GM23338 (cell line): Measurements from ENCODE around the gene MEGF11. TPM values are rescaled to one million over a fixed set of nuclear protein-coding genes. Genes with fewer than 3 reads are reported as not detected.

ENCODE experiments used
- ATAC-seq: fragments of 200-7000 bp; cut with Tn5 transposase; 3 replicates; pipeline ENCODE4 v1.9.1; 2020
- DNase-seq: peaks from one replicate; pipeline ENCODE4 v3.0.0-alpha.2; 2015; ENCODE audit warnings: low spot score
- H2AFZ ChIP-seq: fragments of 200-600 bp; sonication (generic); 2 replicates; pipeline ENCODE4 v1.8.0; 2016; ENCODE audit warnings: antibody characterized with exemption, mild to moderate bottlenecking, moderate library complexity
- H3F3A ChIP-seq: fragments of 200-600 bp; sonication (generic); replicated peaks from 2 replicates; pipeline ENCODE4 v1.8.0; 2017; ENCODE audit warnings: antibody characterized with exemption, mixed run types, low read depth
- H3K27ac ChIP-seq: fragments of 200-600 bp; sonication (generic); 2 replicates; pipeline ENCODE4 v1.6.1; 2016; ENCODE audit warnings: low read depth
- H3K27me3 ChIP-seq: fragments of 200-600 bp; sonication (generic); 2 replicates; pipeline ENCODE4 v1.8.0; 2016; ENCODE audit warnings: mild to moderate bottlenecking, mixed run types, moderate library complexity; ENCODE audit not compliant: insufficient read depth
- H3K36me3 ChIP-seq: fragments of 200-600 bp; sonication (generic); 2 replicates; pipeline ENCODE4 v1.8.0; 2016; ENCODE audit warnings: mild to moderate bottlenecking; ENCODE audit not compliant: insufficient read depth
- H3K4me1 ChIP-seq: fragments of 200-600 bp; sonication (generic); 2 replicates; pipeline ENCODE4 v1.8.0; 2016; ENCODE audit warnings: mild to moderate bottlenecking, moderate library complexity; ENCODE audit not compliant: insufficient read depth
- H3K4me2 ChIP-seq: fragments of 200-600 bp; sonication (generic); 2 replicates; pipeline ENCODE4 v1.7.1; 2017; ENCODE audit warnings: mixed run types
- H3K4me3 ChIP-seq: fragments of 200-600 bp; sonication (generic); 2 replicates; pipeline ENCODE4 v1.6.1; 2016; ENCODE audit warnings: mixed run types
- H3K79me2 ChIP-seq: fragments of 200-600 bp; sonication (generic); replicated peaks from 2 replicates; pipeline ENCODE4 v1.8.0; 2017; ENCODE audit warnings: mild to moderate bottlenecking; ENCODE audit not compliant: insufficient read depth
- H3K9me2 ChIP-seq: fragments of 200-600 bp; sonication (generic); 2 replicates; pipeline ENCODE4 v1.8.0; 2017; ENCODE audit not compliant: insufficient read depth
- H4K20me1 ChIP-seq: fragments of 200-600 bp; sonication (generic); replicated peaks from 2 replicates; pipeline ENCODE4 v1.8.0; 2017; ENCODE audit warnings: mild to moderate bottlenecking; ENCODE audit not compliant: insufficient read depth
- H3K27ac Mint-ChIP-seq: 2 replicates; pipeline ENCODE4 v1.8.0; 2020; ENCODE audit warnings: inconsistent platforms, mild to moderate bottlenecking, moderate library complexity, mixed read lengths
- H3K27me3 Mint-ChIP-seq: 3 replicates; pipeline ENCODE4 v1.8.0; 2022; ENCODE audit warnings: low read depth, mild to moderate bottlenecking, moderate library complexity, mixed read lengths, inconsistent platforms; ENCODE audit not compliant: insufficient read depth, poor library complexity
- H3K36me3 Mint-ChIP-seq: 3 replicates; pipeline ENCODE4 v1.8.0; 2021; ENCODE audit warnings: low read depth, mild to moderate bottlenecking, inconsistent platforms, moderate library complexity, mixed read lengths
- H3K4me1 Mint-ChIP-seq: 3 replicates; pipeline ENCODE4 v1.8.0; 2020; ENCODE audit warnings: mild to moderate bottlenecking, inconsistent platforms, mixed read lengths
- H3K4me3 Mint-ChIP-seq: 3 replicates; pipeline ENCODE4 v1.8.0; 2021; ENCODE audit warnings: moderate library complexity, mild to moderate bottlenecking, inconsistent platforms, mixed read lengths
- H3K9me3 Mint-ChIP-seq: 3 replicates; pipeline ENCODE4 v1.8.0; 2020; ENCODE audit warnings: moderate library complexity, mild to moderate bottlenecking, inconsistent platforms, mixed read lengths
- EZH2 ChIP-seq: fragments of 200-600 bp; sonication (generic); IDR thresholded peaks from one replicate; pipeline ENCODE4 v1.8.0; 2017; ENCODE audit warnings: antibody characterized with exemption, mild to moderate bottlenecking, low read depth; ENCODE audit not compliant: unreplicated experiment
- EZH2phosphoT487 ChIP-seq: fragments of 200-600 bp; sonication (generic); IDR thresholded peaks from one replicate; pipeline ENCODE4 v1.8.1; 2018; ENCODE audit warnings: antibody characterized with exemption; ENCODE audit not compliant: unreplicated experiment
- JUNB ChIP-seq: IDR thresholded peaks from one replicate; pipeline ENCODE4 v1.6.1; 2016; ENCODE audit warnings: antibody characterized with exemption; ENCODE audit not compliant: unreplicated experiment
- NANOG ChIP-seq: IDR thresholded peaks from 2 replicates; pipeline ENCODE4 v1.6.1; 2016; ENCODE audit warnings: antibody characterized with exemption, borderline replicate concordance
- POLR2AphosphoS5 ChIP-seq: IDR thresholded peaks from 2 replicates; pipeline ENCODE4 v1.6.1; 2016; ENCODE audit warnings: antibody characterized with exemption, low read depth
- STAT1 ChIP-seq: IDR thresholded peaks from one replicate; pipeline ENCODE4 v1.6.1; 2016; ENCODE audit warnings: antibody characterized with exemption; ENCODE audit not compliant: unreplicated experiment
- ZNF331 ChIP-seq: fragments of 250-450 bp; sonication (Bioruptor Pico); IDR thresholded peaks from 2 replicates; pipeline ENCODE4 v1.5.0; 2020; ENCODE audit warnings: low read depth, mild to moderate bottlenecking, moderate library complexity
- polyA plus RNA-seq: library from polyadenylated mRNA; unstranded; fragments of >200 nt; fragmentation: Nextera tagmentation; extraction: Ambion mirVana; gene quantifications from 2 replicates; pipeline ENCODE4 v1.2.1, GENCODE V29; 2016
- total RNA-seq: library from RNA; depleted of rRNA; stranded (reverse); fragments of >200 nt; shearing (Covaris generic); gene quantifications from 2 replicates; pipeline ENCODE4 v1.2.3, GENCODE V29; 2014
- TF ChIP-seq, protein P1 (sequence below): fragments of 250-450 bp; sonication (Bioruptor Pico); IDR thresholded peaks from 2 replicates; pipeline ENCODE4 v1.5.0; 2020; ENCODE audit warnings: mild to moderate bottlenecking, moderate library complexity
- TF ChIP-seq, protein P2 (sequence below): IDR thresholded peaks from 2 replicates; pipeline ENCODE4 v1.6.1; 2016; ENCODE audit warnings: antibody characterized with exemption

The MEGF11 gene
- total and polyA plus RNA-seq, 2 experiments from 2014 or later, result 1.3 to 1.9 TPM

DNA sequence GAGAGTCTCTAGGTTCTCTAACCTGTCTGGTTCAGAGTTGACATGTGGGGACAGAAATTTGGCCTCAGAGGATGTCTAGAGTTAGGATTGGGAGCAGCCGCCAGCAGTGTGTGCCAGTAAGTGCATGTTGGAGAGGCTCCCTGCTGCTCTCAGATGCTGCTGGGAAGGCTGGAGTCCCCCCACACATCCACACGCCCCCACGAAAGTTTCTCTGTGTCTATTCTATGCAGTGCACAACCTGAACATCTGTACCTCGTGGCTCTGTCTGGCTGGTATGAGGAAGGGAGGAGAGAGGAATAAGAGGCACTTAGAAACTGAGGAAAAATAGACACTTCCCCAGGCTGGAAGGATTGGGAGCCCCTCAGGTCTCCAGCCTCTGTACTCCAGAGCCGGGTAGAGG, 252.5 kb downstream of the MEGF11 start (continued):
- TF ChIP-seq, protein P1, sequence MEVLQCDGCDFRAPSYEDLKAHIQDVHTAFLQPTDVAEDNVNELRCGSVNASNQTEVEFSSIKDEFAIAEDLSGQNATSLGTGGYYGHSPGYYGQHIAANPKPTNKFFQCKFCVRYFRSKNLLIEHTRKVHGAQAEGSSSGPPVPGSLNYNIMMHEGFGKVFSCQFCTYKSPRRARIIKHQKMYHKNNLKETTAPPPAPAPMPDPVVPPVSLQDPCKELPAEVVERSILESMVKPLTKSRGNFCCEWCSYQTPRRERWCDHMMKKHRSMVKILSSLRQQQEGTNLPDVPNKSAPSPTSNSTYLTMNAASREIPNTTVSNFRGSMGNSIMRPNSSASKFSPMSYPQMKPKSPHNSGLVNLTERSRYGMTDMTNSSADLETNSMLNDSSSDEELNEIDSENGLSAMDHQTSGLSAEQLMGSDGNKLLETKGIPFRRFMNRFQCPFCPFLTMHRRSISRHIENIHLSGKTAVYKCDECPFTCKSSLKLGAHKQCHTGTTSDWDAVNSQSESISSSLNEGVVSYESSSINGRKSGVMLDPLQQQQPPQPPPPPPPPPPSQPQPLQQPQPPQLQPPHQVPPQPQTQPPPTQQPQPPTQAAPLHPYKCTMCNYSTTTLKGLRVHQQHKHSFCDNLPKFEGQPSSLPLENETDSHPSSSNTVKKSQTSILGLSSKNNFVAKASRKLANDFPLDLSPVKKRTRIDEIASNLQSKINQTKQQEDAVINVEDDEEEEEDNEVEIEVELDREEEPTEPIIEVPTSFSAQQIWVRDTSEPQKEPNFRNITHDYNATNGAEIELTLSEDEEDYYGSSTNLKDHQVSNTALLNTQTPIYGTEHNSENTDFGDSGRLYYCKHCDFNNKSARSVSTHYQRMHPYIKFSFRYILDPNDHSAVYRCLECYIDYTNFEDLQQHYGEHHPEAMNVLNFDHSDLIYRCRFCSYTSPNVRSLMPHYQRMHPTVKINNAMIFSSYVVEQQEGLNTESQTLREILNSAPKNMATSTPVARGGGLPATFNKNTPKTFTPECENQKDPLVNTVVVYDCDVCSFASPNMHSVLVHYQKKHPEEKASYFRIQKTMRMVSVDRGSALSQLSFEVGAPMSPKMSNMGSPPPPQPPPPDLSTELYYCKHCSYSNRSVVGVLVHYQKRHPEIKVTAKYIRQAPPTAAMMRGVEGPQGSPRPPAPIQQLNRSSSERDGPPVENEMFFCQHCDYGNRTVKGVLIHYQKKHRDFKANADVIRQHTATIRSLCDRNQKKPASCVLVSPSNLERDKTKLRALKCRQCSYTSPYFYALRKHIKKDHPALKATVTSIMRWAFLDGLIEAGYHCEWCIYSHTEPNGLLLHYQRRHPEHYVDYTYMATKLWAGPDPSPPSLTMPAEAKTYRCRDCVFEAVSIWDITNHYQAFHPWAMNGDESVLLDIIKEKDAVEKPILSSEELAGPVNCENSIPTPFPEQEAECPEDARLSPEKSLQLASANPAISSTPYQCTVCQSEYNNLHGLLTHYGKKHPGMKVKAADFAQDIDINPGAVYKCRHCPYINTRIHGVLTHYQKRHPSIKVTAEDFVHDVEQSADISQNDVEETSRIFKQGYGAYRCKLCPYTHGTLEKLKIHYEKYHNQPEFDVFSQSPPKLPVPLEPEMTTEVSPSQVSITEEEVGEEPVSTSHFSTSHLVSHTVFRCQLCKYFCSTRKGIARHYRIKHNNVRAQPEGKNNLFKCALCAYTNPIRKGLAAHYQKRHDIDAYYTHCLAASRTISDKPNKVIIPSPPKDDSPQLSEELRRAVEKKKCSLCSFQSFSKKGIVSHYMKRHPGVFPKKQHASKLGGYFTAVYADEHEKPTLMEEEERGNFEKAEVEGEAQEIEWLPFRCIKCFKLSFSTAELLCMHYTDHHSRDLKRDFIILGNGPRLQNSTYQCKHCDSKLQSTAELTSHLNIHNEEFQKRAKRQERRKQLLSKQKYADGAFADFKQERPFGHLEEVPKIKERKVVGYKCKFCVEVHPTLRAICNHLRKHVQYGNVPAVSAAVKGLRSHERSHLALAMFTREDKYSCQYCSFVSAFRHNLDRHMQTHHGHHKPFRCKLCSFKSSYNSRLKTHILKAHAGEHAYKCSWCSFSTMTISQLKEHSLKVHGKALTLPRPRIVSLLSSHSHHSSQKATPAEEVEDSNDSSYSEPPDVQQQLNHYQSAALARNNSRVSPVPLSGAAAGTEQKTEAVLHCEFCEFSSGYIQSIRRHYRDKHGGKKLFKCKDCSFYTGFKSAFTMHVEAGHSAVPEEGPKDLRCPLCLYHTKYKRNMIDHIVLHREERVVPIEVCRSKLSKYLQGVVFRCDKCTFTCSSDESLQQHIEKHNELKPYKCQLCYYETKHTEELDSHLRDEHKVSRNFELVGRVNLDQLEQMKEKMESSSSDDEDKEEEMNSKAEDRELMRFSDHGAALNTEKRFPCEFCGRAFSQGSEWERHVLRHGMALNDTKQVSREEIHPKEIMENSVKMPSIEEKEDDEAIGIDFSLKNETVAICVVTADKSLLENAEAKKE, result no peak
- TF ChIP-seq ZNF331 (CRISPR knock-in tag) (no peak), EZH2phosphoT487 (no peak), STAT1 (no peak), NANOG (no peak), EZH2 (no peak)

DNA sequence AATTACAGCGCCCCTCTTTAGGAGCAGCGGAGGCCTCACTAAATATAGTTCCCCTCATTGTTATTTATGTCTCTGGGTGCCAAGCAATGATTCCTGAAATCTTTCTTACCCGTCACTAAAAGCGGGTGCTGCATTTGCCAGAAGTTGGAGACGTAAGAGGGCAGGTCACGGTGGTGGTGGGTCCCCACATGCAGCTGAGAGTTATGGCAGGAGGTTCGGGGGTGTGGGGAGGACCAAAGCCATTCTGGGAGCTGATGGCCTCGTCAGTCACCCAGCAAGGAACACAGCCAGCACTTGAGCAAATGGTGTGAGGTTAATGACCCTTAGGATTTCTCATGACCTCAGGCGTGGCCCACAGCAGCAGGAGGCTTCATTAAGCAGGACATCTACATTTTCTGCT, 255.1 kb downstream of the MEGF11 start:
- no peak for TF ChIP-seq STAT1
- TF ChIP-seq POLR2AphosphoS5, result no peak
- TF ChIP-seq, protein P2, sequence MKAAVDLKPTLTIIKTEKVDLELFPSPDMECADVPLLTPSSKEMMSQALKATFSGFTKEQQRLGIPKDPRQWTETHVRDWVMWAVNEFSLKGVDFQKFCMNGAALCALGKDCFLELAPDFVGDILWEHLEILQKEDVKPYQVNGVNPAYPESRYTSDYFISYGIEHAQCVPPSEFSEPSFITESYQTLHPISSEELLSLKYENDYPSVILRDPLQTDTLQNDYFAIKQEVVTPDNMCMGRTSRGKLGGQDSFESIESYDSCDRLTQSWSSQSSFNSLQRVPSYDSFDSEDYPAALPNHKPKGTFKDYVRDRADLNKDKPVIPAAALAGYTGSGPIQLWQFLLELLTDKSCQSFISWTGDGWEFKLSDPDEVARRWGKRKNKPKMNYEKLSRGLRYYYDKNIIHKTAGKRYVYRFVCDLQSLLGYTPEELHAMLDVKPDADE, result no peak
- no peak for TF ChIP-seq JUNB
- TF ChIP-seq ZNF331 (CRISPR knock-in tag), result no peak
- H3K27ac Mint-ChIP-seq, result no peak overlapping the region
- no peak overlapping the region for H3K4me3 ChIP-seq

More for the DNA sequence above, 255.1 kb downstream of the MEGF11 start:
- no peaks in the 10 kb centered on the region; the same call in 2 of the 3 replicates for H3K36me3 Mint-ChIP-seq
- ATAC-seq, result no peak
- Histone ChIP-seq H4K20me1 (no peaks in the 10 kb centered on the region), H3K9me2 (no peaks in the 10 kb centered on the region), H3K27ac (no peak overlapping the region), H3K79me2 (no peaks in the 10 kb centered on the region), H3K27me3 (no peaks in the 10 kb centered on the region), H3F3A (no peaks in the 10 kb centered on the region), H2AFZ (no peak overlapping the region), H3K4me1 (peaks cover 7% of the 10 kb centered on the region; the same call in 1 of the 2 replicates), H3K36me3 (no peaks in the 10 kb centered on the region), H3K4me2 (no peak overlapping the region)
- no peak overlapping the region for H3K4me3 Mint-ChIP-seq
- no peaks in the 10 kb centered on the region for H3K9me3 Mint-ChIP-seq
- H3K27me3 Mint-ChIP-seq, result peaks cover 14% of the 10 kb centered on the region
- no peak for DNase-seq
- H3K4me1 Mint-ChIP-seq, result peaks cover 32% of the 10 kb centered on the region
